SU-DHL-6 (cell line): ENCODE data around the gene FCRL5.

ENCODE experiments used
- EZH2phosphoT487 ChIP-seq: fragments of 200-600 bp; sonication (generic), shearing (Covaris generic); conservative IDR thresholded peaks from 2 replicates; pipeline ENCODE4 v1.6.1; 2018; ENCODE audit warnings: mild to moderate bottlenecking, antibody characterized with exemption, low read length, moderate library complexity, mixed read lengths
- TF ChIP-seq, protein P1 (sequence below): fragments of 200-600 bp; sonication (generic); IDR thresholded peaks from one replicate; pipeline ENCODE4 v1.5.1; 2017; ENCODE audit warnings: antibody characterized with exemption, mild to moderate bottlenecking, low read length, moderate library complexity; ENCODE audit not compliant: insufficient read depth, poor library complexity, severe bottlenecking

- TF ChIP-seq, protein P1, sequence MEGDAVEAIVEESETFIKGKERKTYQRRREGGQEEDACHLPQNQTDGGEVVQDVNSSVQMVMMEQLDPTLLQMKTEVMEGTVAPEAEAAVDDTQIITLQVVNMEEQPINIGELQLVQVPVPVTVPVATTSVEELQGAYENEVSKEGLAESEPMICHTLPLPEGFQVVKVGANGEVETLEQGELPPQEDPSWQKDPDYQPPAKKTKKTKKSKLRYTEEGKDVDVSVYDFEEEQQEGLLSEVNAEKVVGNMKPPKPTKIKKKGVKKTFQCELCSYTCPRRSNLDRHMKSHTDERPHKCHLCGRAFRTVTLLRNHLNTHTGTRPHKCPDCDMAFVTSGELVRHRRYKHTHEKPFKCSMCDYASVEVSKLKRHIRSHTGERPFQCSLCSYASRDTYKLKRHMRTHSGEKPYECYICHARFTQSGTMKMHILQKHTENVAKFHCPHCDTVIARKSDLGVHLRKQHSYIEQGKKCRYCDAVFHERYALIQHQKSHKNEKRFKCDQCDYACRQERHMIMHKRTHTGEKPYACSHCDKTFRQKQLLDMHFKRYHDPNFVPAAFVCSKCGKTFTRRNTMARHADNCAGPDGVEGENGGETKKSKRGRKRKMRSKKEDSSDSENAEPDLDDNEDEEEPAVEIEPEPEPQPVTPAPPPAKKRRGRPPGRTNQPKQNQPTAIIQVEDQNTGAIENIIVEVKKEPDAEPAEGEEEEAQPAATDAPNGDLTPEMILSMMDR: no peak
- no peak for TF ChIP-seq EZH2phosphoT487
Measured at GRCh38 chr1:157580828-157581210, 28.5 kb upstream of the FCRL5 start.
